OCI-LY7 (cell line): ENCODE measurements around the gene NFATC4. TPM values are rescaled to one million over a fixed set of nuclear protein-coding genes. Genes with fewer than 3 reads are reported as not detected.

ENCODE experiments used
- BruUV-seq: library from RNA; stranded (reverse); fragments of 400-500 nt; replicated peaks from 2 replicates; lab custom pipeline; 2021; lab: Mats Ljungman, UMichigan
- CTCF ChIA-PET: fragments of 300-600 bp; sonication (Branson Sonifier 250); formaldehyde crosslinking; loops from one replicate; lab custom pipeline; 2022; ENCODE audit warnings: antibody characterized with exemption; ENCODE audit not compliant: unreplicated experiment; lab: Charles Lee
- POLR2A ChIA-PET: fragments of 300-600 bp; sonication (Branson Sonifier 250); formaldehyde crosslinking; loops from one replicate; lab custom pipeline; 2022; ENCODE audit warnings: antibody characterized with exemption; lab: Charles Lee
- DNase-seq: peaks from one replicate; pipeline ENCODE4 v3.0.0-alpha.2; 2015; ENCODE audit warnings: low spot score
- H2AFZ ChIP-seq: fragments of 200-600 bp; sonication (generic), shearing (Covaris generic); 2 replicates; pipeline ENCODE4 v1.6.1; 2014; ENCODE audit warnings: mild to moderate bottlenecking, antibody characterized with exemption, low read length, moderate library complexity
- H3K27ac ChIP-seq: fragments of 200-600 bp; sonication (generic); 2 replicates; pipeline ENCODE4 v1.5.1; 2014; ENCODE audit warnings: mixed run types, low read depth, mild to moderate bottlenecking, moderate library complexity, low read length, inconsistent platforms; ENCODE audit not compliant: poor library complexity, severe bottlenecking
- H3K36me3 ChIP-seq: fragments of 200-600 bp; sonication (generic); 2 replicates; pipeline ENCODE4 v1.6.1; 2014; ENCODE audit warnings: mild to moderate bottlenecking, antibody characterized with exemption, low read length, moderate library complexity, mixed read lengths; ENCODE audit not compliant: insufficient read depth
- H3K4me1 ChIP-seq: fragments of 200-600 bp; sonication (generic); 2 replicates; pipeline ENCODE4 v1.5.1; 2014; ENCODE audit warnings: mild to moderate bottlenecking, low read length; ENCODE audit not compliant: insufficient read depth, poor library complexity, severe bottlenecking
- H3K4me2 ChIP-seq: fragments of 200-600 bp; sonication (generic); 2 replicates; pipeline ENCODE4 v1.6.1; 2014; ENCODE audit warnings: mild to moderate bottlenecking, low read length
- H3K4me3 ChIP-seq: fragments of 200-600 bp; sonication (generic); 2 replicates; pipeline ENCODE4 v1.5.1; 2014; ENCODE audit warnings: mild to moderate bottlenecking, low read depth, low read length; ENCODE audit not compliant: poor library complexity, severe bottlenecking
- H3K79me2 ChIP-seq: fragments of 200-600 bp; sonication (generic); 2 replicates; pipeline ENCODE4 v1.6.1; 2016; ENCODE audit warnings: low read depth, mild to moderate bottlenecking, low read length, moderate library complexity, mixed read lengths; ENCODE audit not compliant: insufficient read depth
- H3K9me2 ChIP-seq: fragments of 200-600 bp; sonication (generic); 2 replicates; pipeline ENCODE4 v1.6.1; 2016; ENCODE audit warnings: mild to moderate bottlenecking, low read length, mixed read lengths; ENCODE audit not compliant: insufficient read depth
- H3K9me3 ChIP-seq: fragments of 200-600 bp; sonication (generic); 2 replicates; pipeline ENCODE4 v1.6.1; 2014; ENCODE audit warnings: mild to moderate bottlenecking, mixed run types, low read length, mixed read lengths
- H4K20me1 ChIP-seq: fragments of 200-600 bp; sonication (generic); 2 replicates; pipeline ENCODE4 v1.6.1; 2014; ENCODE audit warnings: mild to moderate bottlenecking, antibody characterized with exemption, low read length, moderate library complexity, mixed read lengths; ENCODE audit not compliant: insufficient read depth
- EZH2phosphoT487 ChIP-seq: fragments of 200-600 bp; sonication (generic); IDR thresholded peaks from 2 replicates; pipeline ENCODE4 v1.6.1; 2018; ENCODE audit warnings: low read depth, borderline replicate concordance, mild to moderate bottlenecking, mixed run types, antibody characterized with exemption, low read length, moderate library complexity, mixed read lengths
- intact Hi-C: fragments of 100-400 bp; cut with micrococcal nuclease; formaldehyde crosslinking; loops from one replicate; pipeline ENCODE4 v1.10.0; 2022; ENCODE audit not compliant: unreplicated experiment
- total RNA-seq, 2 experiments: library from RNA; depleted of rRNA in 1 of 2; stranded (reverse); fragments of >200 nt in 1 of 2; shearing (Covaris generic) in 1 of 2; gene quantifications; 2 replicates each; pipeline ENCODE4 v1.2.3, GENCODE V29; 2014 to 2022
- TF ChIP-seq, protein P1 (sequence below): fragments of 200-600 bp; sonication (generic); conservative IDR thresholded peaks from 2 replicates; pipeline ENCODE4 v1.5.1; 2014; ENCODE audit warnings: mild to moderate bottlenecking, antibody characterized with exemption, low read length, moderate library complexity, mixed read lengths

The NFATC4 gene
- total RNA-seq, 2 experiments from 2014 or later, result 72.2 to 96.6 TPM

DNA sequence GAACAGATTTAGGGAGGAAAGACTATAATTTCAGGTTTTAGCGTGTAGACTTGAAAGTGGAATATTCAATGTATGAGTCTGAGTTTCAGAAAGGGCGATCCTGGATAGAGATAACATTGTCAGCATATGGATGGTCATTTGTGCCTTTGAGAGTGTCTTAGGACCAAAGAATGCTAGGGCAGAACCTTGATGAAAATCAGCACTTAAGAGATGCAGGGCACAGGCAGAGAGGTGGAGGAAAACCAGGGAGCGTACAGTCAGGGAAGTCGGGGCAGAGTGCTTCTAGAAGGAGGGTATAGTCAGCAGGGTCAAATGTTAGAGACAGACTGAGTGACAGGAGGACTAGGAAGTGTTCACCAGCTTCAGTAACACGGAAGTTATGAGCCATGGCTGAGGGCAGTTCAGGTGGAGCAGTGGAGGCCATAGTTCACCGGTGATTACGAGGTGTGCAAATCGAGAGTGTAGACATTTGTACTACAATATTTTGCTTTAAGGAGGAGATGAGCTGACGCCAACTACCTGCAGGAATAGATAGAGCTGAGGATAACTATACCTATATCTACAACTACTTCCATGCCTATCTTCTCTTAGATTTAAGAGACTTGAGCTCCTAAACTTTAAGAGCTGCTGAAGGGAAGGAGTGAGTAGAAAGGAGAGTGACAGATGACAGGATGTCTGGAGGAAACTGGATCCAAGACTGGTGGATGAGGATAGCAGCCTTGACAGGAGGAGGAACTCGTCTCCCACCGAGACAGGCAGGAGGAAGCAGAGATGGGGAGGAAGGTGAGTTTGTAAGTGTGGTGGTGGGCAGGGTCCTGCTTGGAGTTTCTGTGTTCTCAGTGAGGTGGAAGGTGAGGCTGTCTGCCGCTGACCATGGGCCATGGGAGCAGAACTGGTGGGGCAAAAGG, 55.0 kb downstream of the NFATC4 start:
- Histone ChIP-seq H3K36me3 (no peaks in the 10 kb centered on the region), H3K79me2 (no peaks in the 10 kb centered on the region), H3K9me2 (no peaks in the 10 kb centered on the region), H3K4me3 (no peak overlapping the region), H3K9me3 (no peaks in the 10 kb centered on the region), H3K4me1 (peaks cover 5% of the 10 kb centered on the region), H3K4me2 (no peak overlapping the region; the same call in 1 of the 2 replicates), H2AFZ (peak overlapping the region; percentile 63; the same call in 1 of the 2 replicates), H3K27ac (no peak overlapping the region), H4K20me1 (no peaks in the 10 kb centered on the region)
- intact Hi-C loops, result no loop called here
- TF ChIP-seq EZH2phosphoT487, result no peak
- TF ChIP-seq, protein P1, sequence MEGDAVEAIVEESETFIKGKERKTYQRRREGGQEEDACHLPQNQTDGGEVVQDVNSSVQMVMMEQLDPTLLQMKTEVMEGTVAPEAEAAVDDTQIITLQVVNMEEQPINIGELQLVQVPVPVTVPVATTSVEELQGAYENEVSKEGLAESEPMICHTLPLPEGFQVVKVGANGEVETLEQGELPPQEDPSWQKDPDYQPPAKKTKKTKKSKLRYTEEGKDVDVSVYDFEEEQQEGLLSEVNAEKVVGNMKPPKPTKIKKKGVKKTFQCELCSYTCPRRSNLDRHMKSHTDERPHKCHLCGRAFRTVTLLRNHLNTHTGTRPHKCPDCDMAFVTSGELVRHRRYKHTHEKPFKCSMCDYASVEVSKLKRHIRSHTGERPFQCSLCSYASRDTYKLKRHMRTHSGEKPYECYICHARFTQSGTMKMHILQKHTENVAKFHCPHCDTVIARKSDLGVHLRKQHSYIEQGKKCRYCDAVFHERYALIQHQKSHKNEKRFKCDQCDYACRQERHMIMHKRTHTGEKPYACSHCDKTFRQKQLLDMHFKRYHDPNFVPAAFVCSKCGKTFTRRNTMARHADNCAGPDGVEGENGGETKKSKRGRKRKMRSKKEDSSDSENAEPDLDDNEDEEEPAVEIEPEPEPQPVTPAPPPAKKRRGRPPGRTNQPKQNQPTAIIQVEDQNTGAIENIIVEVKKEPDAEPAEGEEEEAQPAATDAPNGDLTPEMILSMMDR, result no peak
- BruUV-seq, result no TSS peak
- POLR2A ChIA-PET, result interaction anchor here (0.6 to 1.8 kb wide), 3 partner anchors 9 to 83 kb away, joined by 3 read pairs; partner anchors contain the start of gene RIPK3
- CTCF ChIA-PET, result interaction anchor here (0.6 kb wide), 1 partner anchor 18 kb away, joined by 3 read pairs; no protein-coding TSS in a partner anchor
- no peak for DNase-seq

DNA sequence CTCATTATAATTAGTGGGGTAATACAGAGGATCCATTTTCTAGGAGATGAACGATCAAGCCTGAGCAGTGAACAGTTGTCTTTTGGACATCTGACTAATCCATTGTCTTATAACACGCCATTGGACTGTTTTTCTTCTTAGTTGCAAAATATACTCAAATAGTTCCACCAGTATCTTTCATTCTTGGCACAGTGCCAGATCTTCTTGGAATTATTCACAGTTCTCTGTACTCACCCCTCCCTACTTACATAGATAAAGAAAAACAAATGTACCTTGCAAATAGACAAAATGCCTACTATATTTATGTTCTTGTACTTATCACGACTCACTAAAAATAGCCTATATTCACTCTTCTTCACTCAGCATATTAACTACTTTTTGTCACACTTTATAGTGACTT, 57.7 kb downstream of the NFATC4 start:
- Histone ChIP-seq H3K9me3 (no peaks in the 10 kb centered on the region), H3K36me3 (no peaks in the 10 kb centered on the region), H3K27ac (no peak overlapping the region), H3K4me2 (no peak overlapping the region), H3K79me2 (no peaks in the 10 kb centered on the region; the same call in 1 of the 2 replicates), H3K4me1 (peaks cover 13% of the 10 kb centered on the region), H3K4me3 (no peak overlapping the region), H4K20me1 (no peaks in the 10 kb centered on the region), H3K9me2 (no peaks in the 10 kb centered on the region), H2AFZ (no peak overlapping the region)
- ChIA-PET POLR2A (interaction anchor here (1.1 to 2.6 kb wide), 3 partner anchors 12 to 59 kb away, joined by 4 to 12 read pairs (median 4); no protein-coding TSS in a partner anchor), CTCF (interaction anchor here (0.9 kb wide), 1 partner anchor 14 kb away, joined by 3 read pairs; no protein-coding TSS in a partner anchor)
- no TSS peak for BruUV-seq
- no peak for TF ChIP-seq EZH2phosphoT487
- TF ChIP-seq, protein P1, result no peak
- no peak for DNase-seq
- intact Hi-C loops, result no loop called here
